HCT116 (cell line): Measurements from ENCODE around the gene SORCS2. TPM values are rescaled to one million over a fixed set of nuclear protein-coding genes. Genes with fewer than 3 reads are reported as not detected.

Source experiments
- ATAC-seq: fragments of 200-7000 bp; cut with Tn5 transposase; 2 replicates; pipeline ENCODE4 v1.9.1; 2020; ENCODE audit warnings: mild to moderate bottlenecking, moderate library complexity
- BruUV-seq: library from RNA; stranded (reverse); fragments of 400-500 nt; replicated peaks from 2 replicates; lab custom pipeline; 2021; lab: Mats Ljungman, UMichigan
- CTCF ChIA-PET: fragments of 300-600 bp; sonication (Branson Sonifier 250); formaldehyde crosslinking; loops from one replicate; lab custom pipeline; 2021; ENCODE audit warnings: antibody characterized with exemption; lab: Charles Lee
- POLR2A ChIA-PET: fragments of 300-600, 350-600 bp; sonication (Branson Sonifier 250); formaldehyde crosslinking; loops from one replicate; lab custom pipeline; 2021; ENCODE audit warnings: antibody characterized with exemption; lab: Charles Lee
- RAD21 ChIA-PET, 2 experiments: fragments of 300-600 bp; sonication (Branson Sonifier 250); formaldehyde crosslinking; loops; one replicate each; lab custom pipeline; 2023; ENCODE audit warnings: low total read pairs in 2 of 2; ENCODE audit not compliant: uncharacterized antibody in 2 of 2, unreplicated experiment in 2 of 2, low non-redundant PET in 1 of 2; lab: Charles Lee
- DNase-seq: peaks from one replicate; pipeline ENCODE4 v3.0.0-alpha.2; 2010; ENCODE audit warnings: low read depth, low spot score
- H2AFZ ChIP-seq: fragments of 200-600 bp; shearing (Covaris generic), sonication (generic); 2 replicates; pipeline ENCODE4 v1.6.1; 2017; ENCODE audit warnings: low read depth, mixed run types, mixed read lengths, antibody characterized with exemption, low read length; ENCODE audit not compliant: poor library complexity, severe bottlenecking
- H3K27ac ChIP-seq: 2 replicates; pipeline ENCODE4 v1.5.1; 2012; ENCODE audit warnings: low read depth, low read length
- H3K27me3 ChIP-seq: fragments of 200-600 bp; sonication (generic); 2 replicates; pipeline ENCODE4 v1.6.1; 2016; ENCODE audit warnings: mixed run types, low read length, mixed read lengths; ENCODE audit not compliant: insufficient read depth
- H3K36me3 ChIP-seq, 2 experiments: fragments of 200-500 bp in 1 of 2; fragments of 200-600 bp in 1 of 2; sonication (Bioruptor generic) in 1 of 2; sonication (generic) in 1 of 2; 2 replicates each; pipeline versions ENCODE4 v1.5.1 to v1.6.1; 2014 to 2016; ENCODE audit warnings: low read length in 2 of 2, inconsistent platforms in 1 of 2, mixed read lengths in 1 of 2, mixed run types in 1 of 2; ENCODE audit not compliant: insufficient read depth in 2 of 2, control insufficient read depth in 1 of 2
- H3K4me1 ChIP-seq, 2 experiments: fragments of 200-600 bp in 1 of 2; sonication (generic) in 1 of 2; 2 replicates each; pipeline versions ENCODE4 v1.5.1 to v1.6.1; 2012 to 2017; ENCODE audit warnings: low read length in 2 of 2, inconsistent platforms in 1 of 2, mild to moderate bottlenecking in 1 of 2, mixed read lengths in 1 of 2, mixed run types in 1 of 2, moderate library complexity in 1 of 2; ENCODE audit not compliant: insufficient read depth in 2 of 2, control insufficient read depth in 1 of 2
- H3K4me2 ChIP-seq: fragments of 200-600 bp; sonication (generic); 2 replicates; pipeline ENCODE4 v1.6.1; 2017; ENCODE audit warnings: mixed run types, low read length, mixed read lengths
- H3K4me3 ChIP-seq, 2 experiments: fragments of 200-600 bp in 1 of 2; sonication (generic) in 1 of 2; replicated peaks in 1 of 2; 2 replicates each; pipeline ENCODE4 v1.5.1; 2011 to 2016; ENCODE audit warnings: low read length in 2 of 2, control low read depth in 1 of 2, low read depth in 1 of 2, mild to moderate bottlenecking in 1 of 2, mixed read lengths in 1 of 2, mixed run types in 1 of 2
- H3K79me2 ChIP-seq: fragments of 200-600 bp; sonication (generic); 2 replicates; pipeline ENCODE4 v1.6.1; 2017; ENCODE audit warnings: mild to moderate bottlenecking, mixed run types, low read length, moderate library complexity, mixed read lengths; ENCODE audit not compliant: insufficient read depth
- H3K9ac ChIP-seq: fragments of 200-600 bp; sonication (generic); 2 replicates; pipeline ENCODE4 v1.6.1; 2016; ENCODE audit warnings: low read length, mixed read lengths
- H3K9me2 ChIP-seq: fragments of 200-600 bp; sonication (generic), shearing (Covaris generic); 2 replicates; pipeline ENCODE4 v1.6.1; 2017; ENCODE audit warnings: mixed run types, mild to moderate bottlenecking, moderate library complexity; ENCODE audit not compliant: insufficient read depth
- H3K9me3 ChIP-seq, 2 experiments: fragments of 200-500 bp in 1 of 2; fragments of 200-600 bp in 1 of 2; sonication (Bioruptor generic) in 1 of 2; sonication (generic) in 1 of 2; 2 replicates each; pipeline ENCODE4 v1.6.1; 2014 to 2017; ENCODE audit warnings: low read length in 2 of 2, mixed read lengths in 2 of 2, inconsistent platforms in 1 of 2, low read depth in 1 of 2, mild to moderate bottlenecking in 1 of 2, mixed run types in 1 of 2, moderate library complexity in 1 of 2; ENCODE audit not compliant: control insufficient read depth in 1 of 2, insufficient read depth in 1 of 2
- H4K20me1 ChIP-seq: fragments of 200-600 bp; sonication (generic), shearing (Covaris generic); 2 replicates; pipeline ENCODE4 v1.6.1; 2017; ENCODE audit warnings: mixed run types, mild to moderate bottlenecking, moderate library complexity; ENCODE audit not compliant: insufficient read depth
- ATF3 ChIP-seq: IDR thresholded peaks from 2 replicates; pipeline ENCODE4 v1.6.1; 2012
- EGR1 ChIP-seq: IDR thresholded peaks from 2 replicates; pipeline ENCODE4 v1.6.1; 2012; ENCODE audit warnings: low read depth
- EZH2phosphoT487 ChIP-seq: fragments of 200-600 bp; IDR thresholded peaks from 2 replicates; pipeline ENCODE4 v1.6.1; 2018; ENCODE audit warnings: antibody characterized with exemption, borderline replicate concordance
- FOSL1 ChIP-seq: IDR thresholded peaks from 2 replicates; pipeline ENCODE4 v1.6.1; 2012; ENCODE audit warnings: low read depth
- MAX ChIP-seq: IDR thresholded peaks from 2 replicates; pipeline ENCODE4 v1.6.1; 2012
- RAD21 ChIP-seq: IDR thresholded peaks from 2 replicates; pipeline ENCODE4 v1.6.1; 2012; ENCODE audit warnings: low read depth, mild to moderate bottlenecking
- REST ChIP-seq: IDR thresholded peaks from 2 replicates; pipeline ENCODE4 v1.6.1; 2012; ENCODE audit warnings: low read depth
- ZNF274 ChIP-seq: fragments of 200-500 bp; sonication (Bioruptor generic); IDR thresholded peaks from 2 replicates; pipeline ENCODE4 v1.6.1; 2014; ENCODE audit warnings: mild to moderate bottlenecking, low read depth, low read length, inconsistent platforms
- intact Hi-C: fragments of 100-400 bp; cut with micrococcal nuclease; formaldehyde crosslinking; loops from 2 replicates; pipeline ENCODE4 v1.10.0; 2022
- total RNA-seq: library from RNA; stranded (reverse); gene quantifications from one replicate; pipeline ENCODE4 v1.2.1, GENCODE V29; 2021; ENCODE audit not compliant: unreplicated experiment

The SORCS2 gene
- total RNA-seq, 1 experiment from 2014 or later = 0.37 TPM

GRCh38 chr4:7771056-7771455, 578.7 kb downstream of the SORCS2 start:
- H3K4me2 ChIP-seq = no peak overlapping the region
- intact Hi-C loops = no loop called here
- H3K36me3 ChIP-seq = peaks cover 2 to 3% of the 10 kb centered on the region in 2 experiments; a peak in 1 of 4 replicates
- no peaks in the 10 kb centered on the region for H4K20me1 ChIP-seq
- no peaks in the 10 kb centered on the region for H3K9me2 ChIP-seq
- BruUV-seq = no TSS peak
- ATAC-seq (no peak), DNase-seq (no peak)
- no peaks in the 10 kb centered on the region for H3K27me3 ChIP-seq
- ChIA-PET POLR2A (no interaction called here), CTCF (no interaction called here), RAD21 (no interaction called here)
- no peaks in the 10 kb centered on the region for H3K9me3 ChIP-seq
- TF ChIP-seq RAD21 (no peak), FOSL1 (no peak), REST (no peak), ZNF274 (no peak), MAX (no peak), ATF3 (no peak), EZH2phosphoT487 (no peak), EGR1 (no peak)
- no peak overlapping the region for H3K4me3 ChIP-seq
- no peaks in the 10 kb centered on the region for H3K79me2 ChIP-seq
- H3K9ac ChIP-seq = no peak overlapping the region
- no peak overlapping the region for H2AFZ ChIP-seq
- H3K27ac ChIP-seq = no peak overlapping the region
- no peaks in the 10 kb centered on the region for H3K4me1 ChIP-seq
